ENCODE data around the gene HMGB1.
"Not testable (repeated sequence)": the region's sequence is repeated elsewhere in the genome, so short reads cannot be mapped to it uniquely, and the experiment has no call there.

The HMGB1 gene

DNA sequence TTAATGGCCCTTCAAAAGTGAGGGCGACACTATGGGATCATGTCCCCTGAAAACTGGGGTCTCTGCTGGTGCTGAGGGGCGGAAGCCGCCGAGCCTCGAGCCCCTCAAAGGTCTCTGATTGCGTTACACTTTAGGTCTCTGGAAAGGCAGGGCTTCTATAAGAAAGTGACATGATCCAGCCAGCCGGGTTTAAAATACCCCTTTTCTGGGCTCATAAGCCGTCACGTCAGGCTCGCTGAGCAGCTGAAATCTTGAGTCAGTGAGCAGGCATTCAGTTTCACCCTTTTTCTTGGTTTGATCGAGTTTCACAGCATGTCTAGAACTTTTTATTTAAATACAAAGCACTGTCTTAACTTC is 600 bp upstream of the HMGB1 start:
- peak; percentile 29 for DNase-seq (ENCODE audit: low spot score)

DNA sequence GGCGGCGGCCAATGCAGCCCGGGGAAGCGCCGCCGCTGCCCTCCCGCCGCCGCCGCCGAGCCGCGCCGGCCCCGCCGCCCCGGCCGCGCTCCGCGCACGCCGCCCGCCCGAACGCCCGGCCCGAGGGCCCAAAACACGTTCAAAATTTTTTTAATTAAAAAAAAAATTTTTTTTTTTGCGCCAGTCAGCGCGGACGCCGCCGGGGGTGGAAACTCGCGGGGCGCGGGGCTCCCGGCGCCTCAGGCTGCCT is 468 bp downstream of the HMGB1 start:
- no peak for DNase-seq (ENCODE audit: low spot score)

DNA sequence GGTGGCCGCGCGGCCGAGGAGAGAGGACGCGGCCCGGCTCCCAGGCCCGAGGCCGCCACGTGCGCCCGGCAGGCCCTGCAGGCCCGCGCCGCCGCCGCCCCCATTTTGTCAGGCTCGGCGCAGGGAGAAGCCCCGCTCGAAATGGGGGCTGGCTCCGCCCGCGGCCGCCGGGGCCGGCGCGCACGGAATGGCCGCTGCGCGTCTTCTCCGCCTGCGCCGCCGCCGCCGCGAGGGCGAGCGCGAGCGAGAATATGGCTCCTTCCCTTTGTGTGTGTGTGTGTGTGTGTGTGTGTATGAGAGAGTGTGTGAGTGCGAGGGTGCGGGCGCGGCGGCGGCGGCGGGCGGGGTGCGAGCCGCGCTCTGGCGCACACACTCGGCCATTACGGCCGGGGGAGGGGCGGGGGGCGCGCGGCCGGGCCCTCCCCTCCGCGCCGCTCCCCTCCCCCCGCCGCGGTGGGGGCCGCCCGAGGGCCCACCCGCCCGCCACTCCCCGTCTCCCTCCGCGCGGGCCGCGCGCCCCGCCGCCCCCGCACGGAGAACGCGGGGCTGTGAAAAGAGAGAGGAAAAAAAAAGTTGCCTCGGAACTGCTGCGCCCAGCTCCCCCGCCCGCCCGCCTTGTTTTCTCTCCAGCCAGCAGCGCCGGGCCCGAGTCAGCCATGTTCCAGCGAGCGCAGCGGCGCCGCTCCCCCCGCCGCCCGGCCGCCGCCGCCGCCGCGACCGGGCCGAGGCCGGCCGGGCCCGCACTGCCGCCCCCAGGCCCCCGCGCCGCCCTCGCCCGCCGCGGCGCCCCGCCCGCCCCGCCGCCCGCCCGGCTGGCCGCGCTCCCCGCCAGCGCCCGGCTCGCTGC is 1.0 kb downstream of the HMGB1 start:
- DNase-seq (ENCODE audit: low spot score), result peak; percentile 68

DNA sequence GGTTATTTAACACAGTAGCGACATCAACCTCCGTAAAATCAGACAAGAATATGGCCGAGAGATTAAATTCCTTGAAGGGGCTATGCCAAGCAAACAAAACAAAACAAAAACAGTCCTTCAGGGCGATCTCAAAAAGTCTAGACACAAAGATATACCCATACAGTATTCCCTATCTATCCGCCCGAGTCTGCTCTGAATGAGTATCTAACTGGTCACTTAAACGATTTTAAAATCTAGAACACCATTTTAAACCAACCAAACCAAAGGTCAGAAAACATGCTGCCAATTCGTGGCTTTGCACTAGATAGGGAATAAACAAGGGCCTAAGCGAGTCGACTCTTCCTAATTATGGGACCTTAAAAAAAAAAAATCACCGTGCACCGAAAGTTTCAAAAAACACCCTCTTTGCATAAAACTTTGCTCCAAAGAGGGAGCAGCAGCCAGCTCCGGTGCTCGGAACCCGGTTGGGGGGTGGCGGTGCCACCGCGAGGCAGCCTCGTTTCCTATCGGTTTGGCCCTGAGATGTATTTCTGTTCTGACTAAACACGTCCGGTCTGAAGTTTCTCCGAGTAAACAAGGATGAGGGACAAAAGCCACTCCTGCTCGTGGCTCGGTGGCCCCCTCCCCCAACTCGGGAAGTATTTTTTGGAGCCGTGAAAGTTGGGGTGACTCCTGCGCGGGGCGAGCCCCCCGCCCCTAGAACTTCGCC is 1.8 kb downstream of the HMGB1 start:
- peak; percentile 40 for DNase-seq (ENCODE audit: low spot score)

DNA sequence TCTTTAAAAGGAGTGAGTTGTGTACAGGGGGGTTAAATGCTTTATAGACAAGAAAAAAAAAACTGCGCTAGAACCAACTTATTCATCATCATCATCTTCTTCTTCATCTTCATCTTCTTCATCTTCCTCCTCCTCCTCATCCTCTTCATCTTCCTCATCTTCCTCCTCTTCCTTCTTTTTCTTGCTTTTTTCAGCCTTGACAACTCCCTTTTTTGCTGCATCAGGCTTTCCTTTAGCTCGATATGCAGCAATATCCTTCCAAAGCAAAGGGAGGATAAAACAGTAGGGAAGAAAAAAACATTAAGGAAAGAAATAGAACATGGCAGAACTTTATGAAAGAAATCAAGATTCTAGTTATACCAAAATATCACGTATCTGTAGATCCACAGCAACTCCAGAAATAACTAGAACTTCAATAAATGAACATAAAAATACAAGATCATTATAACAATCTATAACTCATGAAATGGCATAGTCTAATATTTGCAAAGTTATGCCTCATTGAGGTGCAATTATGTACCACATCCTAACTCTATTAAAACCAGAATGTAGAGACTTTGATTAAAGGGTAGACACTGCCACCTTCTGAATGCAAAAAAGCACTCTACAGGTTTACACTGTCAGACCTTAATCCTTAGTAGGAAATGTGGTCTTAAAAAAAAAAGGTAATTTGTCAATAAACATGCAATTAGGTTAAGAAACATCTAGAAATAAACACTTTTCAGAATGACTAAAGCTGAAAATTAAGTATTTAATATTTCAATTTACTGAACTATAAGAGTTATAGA is 4.3 kb downstream of the HMGB1 start:
- DNase-seq (ENCODE audit: low spot score), result peak; percentile 20

DNA sequence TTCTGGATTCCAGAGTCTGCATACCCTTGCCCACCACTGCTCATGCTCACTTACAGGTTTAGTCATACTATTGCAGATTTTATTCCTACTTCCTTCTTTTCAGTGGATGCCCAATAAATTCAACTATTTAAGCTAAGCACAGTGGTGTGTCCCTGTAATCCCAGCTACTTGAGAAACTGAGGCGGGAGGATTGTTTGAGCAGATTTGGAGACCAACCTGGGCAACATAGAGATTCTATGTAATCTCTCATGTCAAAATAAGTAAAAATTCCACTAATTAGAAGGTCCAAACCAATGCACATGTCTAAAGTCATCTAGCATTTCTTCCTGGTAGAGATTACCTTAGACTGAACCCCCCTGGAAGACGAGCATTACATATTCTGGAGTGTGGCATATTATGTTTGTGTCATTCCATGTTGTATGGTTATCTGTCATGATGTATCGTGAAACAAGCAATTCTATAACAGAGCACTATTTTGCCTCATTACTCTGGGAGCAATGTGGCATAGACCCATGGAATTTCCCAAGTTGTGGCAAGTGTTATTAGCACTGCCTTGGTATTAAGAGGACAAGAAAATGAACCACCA is 8.3 kb downstream of the HMGB1 start:
- no peak for DNase-seq (ENCODE audit: low spot score)

DNA sequence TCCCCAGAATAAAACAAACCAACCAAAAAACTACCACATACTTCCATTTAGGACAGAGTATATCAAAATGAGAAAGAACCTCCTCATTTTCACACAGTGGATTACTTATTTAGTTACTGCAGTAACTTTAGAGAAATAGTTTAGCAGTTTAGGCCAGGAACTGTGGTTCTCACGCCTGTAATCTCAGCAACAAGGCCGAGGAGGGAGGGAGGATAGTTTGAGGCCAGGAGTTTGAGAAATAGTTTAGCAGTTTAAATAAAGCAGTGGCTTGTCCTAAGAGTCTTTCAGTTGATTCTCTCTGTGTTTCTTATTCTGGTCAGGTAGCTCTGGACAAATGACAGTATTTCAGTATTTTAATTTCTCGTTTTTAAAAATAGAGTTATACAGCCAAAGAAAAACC is 9.4 kb downstream of the HMGB1 start:
- no peak for DNase-seq (ENCODE audit: low spot score)

DNA sequence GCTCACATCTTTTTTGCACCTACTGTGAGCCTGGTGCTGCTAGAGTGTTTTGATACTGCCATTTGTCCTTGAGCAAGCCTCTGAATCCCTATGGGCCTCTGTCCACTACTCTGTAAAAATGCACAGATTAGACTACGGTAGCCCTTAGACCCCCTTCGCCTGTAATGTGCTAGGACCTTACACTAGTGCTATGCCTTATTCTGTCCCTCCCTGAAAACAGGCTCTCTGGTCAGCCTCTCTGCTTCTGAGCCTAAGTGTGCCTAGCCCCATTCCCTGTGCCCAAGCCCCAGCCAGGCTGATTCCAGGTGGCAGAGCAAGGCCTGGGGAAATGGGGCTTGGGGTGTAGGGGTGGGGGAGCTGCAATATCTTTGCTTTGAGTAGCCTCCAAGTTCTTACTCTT is 10.7 kb downstream of the HMGB1 start:
- DNase-seq (ENCODE audit: low spot score), result no peak

DNA sequence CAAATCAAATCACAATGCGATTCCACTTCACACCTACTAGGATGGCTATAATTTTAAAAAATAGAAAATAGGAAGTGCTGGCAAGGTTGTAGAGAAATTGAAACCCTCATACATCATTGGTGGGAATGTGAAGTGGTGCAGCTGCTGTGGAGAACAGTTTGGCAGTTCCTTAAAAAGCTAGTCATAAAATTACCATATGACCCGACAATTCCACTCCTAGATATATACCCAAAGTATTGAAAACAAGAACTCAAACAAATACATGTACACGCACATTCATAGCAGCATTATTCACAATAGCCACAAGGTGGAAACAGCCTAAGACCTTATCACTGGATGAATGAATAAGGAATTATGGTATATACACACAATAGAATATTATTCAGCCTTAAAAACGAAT is 12.0 kb downstream of the HMGB1 start:
- DNase-seq (ENCODE audit: low spot score), result no peak

DNA sequence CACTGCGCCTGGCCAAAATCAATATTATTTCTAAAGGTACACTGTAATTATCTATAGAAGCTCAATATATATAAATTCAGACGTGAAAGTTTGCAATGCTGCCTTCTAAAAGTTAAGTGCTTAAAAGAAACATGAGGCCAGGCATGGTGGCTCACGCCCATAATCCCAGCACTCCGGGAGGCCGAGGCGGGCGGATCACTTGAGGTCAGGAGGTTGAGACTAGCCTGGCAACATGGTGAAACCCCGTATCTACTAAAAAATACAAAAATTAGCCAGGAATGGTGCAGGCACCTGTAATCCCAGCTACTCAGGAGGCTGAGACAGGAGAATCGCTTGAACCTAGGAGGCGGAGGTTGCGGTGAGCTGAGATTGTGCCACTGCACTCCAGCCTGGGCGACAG is 14.3 kb downstream of the HMGB1 start:
- DNase-seq (ENCODE audit: low spot score), result not testable (repeated sequence)

DNA sequence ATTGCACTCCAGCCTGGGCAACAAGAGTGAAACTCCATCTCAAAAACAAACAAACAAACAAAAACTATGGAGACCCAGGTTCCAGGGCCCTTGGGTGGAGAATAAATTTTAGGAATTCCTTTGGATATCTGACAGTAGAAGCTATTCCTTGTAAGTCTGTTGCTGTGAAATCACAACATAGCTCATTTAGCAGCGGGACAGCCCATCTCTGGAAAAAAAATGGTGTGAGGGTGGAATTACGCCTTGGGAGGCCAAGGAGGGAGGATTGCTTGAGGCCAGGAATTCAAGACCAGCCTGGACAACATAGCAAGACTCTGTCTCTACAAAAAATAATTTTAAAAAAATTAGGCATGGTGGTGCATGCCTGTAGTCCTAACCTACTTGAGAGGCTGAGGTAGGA is 15.7 kb downstream of the HMGB1 start:
- DNase-seq (ENCODE audit: low spot score), result no peak

DNA sequence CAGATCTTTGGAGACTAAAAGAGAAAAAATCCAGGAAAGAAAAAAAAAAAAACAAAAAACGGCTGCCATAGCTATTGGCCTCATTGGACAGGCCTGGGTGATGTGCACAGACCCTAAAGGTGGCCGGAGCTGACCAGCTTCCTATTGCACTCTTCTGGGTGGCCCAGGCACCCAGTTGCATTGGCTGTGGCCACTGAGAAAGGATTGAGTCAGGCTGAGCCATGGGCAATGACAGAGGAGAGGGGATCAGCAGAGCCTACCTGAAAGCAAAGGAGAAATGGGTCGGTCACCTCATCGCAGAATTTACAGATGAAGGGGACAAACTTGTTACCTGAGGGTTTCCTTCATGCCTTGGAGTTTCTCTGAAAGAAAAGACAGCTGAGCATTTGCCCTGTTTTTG is 17.3 kb downstream of the HMGB1 start:
- DNase-seq (ENCODE audit: low spot score), result no peak

DNA sequence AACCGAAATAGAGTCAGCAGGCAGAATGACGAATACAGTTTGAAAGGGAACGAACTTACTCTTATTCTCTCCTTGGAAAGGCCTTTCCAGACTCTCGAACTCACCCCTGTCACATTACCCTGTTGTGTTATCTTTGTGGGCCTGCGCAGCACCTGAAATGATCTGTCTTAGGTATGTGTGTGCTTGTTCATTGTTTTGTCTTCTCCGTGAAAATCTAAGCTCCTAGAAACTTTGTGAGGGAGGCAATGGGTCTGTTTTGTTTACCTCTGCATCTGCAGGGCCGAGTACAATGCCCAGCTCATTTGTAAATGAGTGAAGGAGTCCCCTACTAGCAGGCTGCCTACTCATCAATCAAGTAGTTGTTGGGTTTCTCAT is 19.6 kb downstream of the HMGB1 start:
- DNase-seq (ENCODE audit: low spot score), result no peak

DNA sequence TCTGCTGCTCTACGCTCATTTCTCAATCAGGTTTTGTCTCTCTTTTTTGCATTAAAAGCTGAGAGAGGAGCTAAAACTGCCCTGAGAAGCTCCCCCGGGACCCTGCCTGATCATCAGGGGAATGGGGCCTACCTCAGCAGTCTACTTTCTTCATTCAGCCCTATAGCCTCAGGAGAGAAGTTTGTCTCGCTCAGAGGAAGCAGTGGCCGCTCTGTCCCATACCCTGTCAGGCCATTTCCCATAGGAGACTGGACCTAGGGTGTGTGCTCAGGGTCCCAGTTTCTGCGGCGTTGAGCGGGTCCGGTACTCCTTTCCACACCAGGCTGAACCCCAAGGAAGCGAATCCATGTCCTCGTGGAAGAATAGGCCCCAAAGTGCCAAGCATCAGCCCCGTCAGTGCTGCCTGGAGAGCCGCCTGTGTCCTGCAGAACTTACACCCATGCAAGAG is 21.8 kb downstream of the HMGB1 start:
- no peak for DNase-seq (ENCODE audit: low spot score)

DNA sequence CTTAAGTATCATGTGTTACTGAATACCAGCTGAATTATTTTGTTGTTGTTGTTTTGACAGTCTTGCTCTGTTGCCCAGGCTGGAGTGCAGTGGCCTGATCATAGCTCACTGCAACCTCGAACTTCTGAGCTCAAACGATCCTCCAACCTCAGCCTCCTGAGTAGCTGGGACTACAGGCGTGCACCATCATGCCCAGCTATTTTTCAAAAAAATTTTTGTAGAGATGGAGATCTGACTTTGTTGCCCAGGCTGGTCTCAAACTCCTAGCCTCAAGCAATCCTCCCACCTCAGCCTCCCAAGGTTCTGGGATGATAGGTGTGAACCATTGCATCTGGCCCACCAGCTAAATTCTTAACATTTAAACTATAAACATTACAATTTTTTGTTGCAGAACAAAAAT is 22.2 kb downstream of the HMGB1 start:
- DNase-seq (ENCODE audit: low spot score), result not testable (repeated sequence)

DNA sequence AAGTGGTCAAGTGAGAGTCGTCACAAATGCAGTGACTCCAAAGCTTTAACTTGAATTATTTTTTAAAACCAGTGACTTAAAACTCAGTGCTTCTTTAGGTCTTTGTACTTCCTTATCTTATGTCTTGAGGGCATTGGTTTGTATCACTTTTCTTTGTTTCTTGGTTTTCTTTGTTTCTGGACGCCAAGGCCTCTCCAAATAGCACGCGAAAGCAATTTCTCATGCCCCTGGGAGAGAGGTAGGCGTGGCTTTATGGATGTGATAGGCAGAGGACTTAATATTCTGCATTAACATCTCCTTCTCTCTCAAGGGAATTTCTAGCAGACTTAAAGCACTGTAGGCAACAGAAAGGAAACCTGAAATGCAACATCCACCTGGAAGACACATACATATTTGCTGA is 22.8 kb downstream of the HMGB1 start:
- DNase-seq (ENCODE audit: low spot score), result no peak

DNA sequence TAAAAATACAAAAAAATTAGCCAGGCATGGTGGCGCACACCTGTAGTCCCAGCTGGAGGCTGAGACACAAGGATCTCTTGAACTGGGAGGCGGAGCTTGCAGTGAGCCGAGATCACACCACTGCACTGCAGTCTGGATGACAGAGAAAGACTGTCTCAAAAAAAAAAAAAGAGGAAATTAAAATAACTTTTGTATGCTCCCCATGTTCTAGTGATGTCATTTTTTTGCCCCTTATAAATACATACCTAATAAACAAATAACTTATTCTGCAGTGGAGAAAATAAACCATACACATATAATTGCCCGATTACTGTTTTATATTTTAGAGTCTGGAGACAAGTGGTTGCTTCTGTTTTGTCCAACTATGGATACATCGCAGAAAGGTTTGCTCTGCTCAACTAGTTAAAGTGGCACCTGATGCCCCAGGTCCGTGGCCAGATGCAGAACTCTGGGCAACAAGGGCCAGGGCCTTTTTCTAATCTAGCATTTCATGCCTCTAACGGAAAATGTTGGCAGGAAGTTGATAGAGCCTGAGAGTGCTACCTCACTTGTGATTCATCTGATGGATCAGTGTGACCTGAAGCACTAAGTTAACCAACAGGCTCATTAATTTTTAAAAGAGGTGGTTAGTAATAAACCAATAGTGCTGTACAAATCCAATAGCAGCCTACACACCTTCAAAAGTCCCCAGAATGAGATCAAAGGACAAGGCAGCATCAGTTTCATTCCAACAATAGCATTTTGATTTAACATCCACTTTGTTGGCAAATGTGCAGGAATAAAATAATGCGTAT is 24.6 kb downstream of the HMGB1 start:
- no peak for DNase-seq (ENCODE audit: low spot score)

DNA sequence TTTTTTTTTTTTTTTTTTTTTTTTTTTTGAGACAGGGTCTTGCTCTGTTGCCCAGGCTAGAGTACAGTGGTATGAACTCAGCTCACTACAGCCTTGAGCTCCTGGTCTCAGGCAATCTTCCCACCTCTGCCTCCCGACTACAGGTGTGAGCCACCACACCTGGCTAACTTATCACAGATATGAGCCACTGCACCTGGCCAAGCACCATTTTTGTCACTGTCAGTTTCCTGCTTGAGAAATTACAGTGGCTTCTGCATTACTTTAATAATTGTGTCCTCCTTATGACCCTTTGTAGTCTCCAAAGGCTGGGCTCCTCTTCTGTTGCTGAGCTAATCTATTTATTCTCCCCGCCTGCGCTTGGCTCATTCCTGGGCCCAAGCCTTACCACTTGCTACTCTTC is 27.4 kb downstream of the HMGB1 start:
- DNase-seq (ENCODE audit: low spot score), result no peak

DNA sequence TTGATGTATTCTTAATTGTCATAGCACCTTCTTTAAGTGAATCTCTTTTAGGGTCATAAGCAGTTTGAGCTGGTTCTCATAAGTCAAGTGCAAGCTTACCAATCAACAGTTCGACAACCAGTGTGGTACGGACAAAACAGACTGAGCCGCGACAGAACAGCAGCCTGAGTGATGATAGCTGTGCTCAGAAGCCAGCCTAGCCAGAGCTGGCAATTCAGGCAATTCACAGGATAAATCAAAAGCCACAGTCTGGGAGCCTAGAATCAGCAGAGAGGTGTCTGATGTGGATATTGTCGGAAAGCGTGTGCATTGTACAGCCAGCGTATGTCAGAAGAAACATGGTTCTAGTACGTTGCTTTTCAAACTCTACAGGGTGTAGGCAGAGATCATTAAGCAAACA is 28.6 kb downstream of the HMGB1 start:
- DNase-seq (ENCODE audit: low spot score), result no peak

DNA sequence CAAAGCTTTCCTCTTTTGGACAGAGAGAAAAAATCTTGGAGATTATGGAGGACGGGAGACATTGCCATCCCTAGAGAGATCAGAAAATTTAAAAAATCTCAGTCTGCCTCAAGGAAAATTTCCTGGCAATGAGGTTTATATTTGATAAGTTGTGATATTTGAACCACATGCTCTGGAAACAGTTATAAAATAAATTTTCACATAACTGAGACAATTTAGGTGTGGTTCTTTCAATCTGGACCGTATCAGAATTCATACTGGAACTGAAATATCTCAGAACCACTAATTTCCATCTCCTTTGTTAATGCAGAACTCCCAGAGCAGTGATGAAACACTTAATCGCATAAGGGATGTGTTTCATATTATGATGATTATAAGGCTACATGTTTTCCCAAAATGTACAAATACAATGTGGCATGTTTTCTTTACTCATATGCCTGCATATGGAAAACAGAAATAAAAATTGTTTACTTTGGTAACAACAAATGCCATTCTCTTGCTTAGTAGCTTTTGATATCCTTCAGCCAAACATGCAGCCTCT is 29.8 kb downstream of the HMGB1 start:
- no peak for DNase-seq (ENCODE audit: low spot score)

DNA sequence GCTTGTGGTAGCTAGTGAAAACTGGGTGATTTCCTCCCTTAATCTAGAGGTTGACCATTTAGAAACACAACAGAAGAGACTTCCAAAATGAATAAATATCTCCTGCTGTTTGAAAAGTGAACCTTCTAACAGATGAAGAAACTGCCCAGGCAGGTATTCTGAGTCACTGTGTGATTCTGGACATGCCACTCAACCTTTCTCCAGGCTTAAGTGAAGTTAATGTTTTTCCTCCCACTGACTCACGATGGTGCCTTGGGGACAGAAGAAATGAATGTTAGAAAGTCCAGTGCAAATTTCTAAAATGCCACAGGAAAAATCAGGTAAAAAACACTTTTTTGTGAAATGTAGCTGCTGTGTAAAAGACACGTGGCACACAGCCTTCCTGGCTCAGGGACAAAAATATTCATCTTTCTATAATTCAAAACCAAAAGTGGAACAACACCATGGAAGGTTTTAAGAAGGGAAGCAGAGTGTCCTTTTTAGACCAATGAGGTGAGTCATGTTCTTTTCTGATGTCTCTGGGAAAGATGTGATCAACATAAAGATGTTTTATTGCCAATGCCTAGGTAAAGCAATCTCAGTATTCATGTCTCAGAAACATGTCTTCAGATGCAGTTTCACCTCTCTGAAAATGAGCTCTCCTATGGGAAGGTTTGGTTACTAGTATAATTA is 34.3 kb downstream of the HMGB1 start:
- DNase-seq (ENCODE audit: low spot score), result no peak
